IPS-NIHi7 (cell line): ENCODE results near the gene SYNE3.

ENCODE experiments used
- DNase-seq: peaks from one replicate; pipeline ENCODE4 v3.0.0; 2012; ENCODE audit warnings: mixed read lengths; ENCODE audit errors: extremely low spot score

The SYNE3 gene

DNA sequence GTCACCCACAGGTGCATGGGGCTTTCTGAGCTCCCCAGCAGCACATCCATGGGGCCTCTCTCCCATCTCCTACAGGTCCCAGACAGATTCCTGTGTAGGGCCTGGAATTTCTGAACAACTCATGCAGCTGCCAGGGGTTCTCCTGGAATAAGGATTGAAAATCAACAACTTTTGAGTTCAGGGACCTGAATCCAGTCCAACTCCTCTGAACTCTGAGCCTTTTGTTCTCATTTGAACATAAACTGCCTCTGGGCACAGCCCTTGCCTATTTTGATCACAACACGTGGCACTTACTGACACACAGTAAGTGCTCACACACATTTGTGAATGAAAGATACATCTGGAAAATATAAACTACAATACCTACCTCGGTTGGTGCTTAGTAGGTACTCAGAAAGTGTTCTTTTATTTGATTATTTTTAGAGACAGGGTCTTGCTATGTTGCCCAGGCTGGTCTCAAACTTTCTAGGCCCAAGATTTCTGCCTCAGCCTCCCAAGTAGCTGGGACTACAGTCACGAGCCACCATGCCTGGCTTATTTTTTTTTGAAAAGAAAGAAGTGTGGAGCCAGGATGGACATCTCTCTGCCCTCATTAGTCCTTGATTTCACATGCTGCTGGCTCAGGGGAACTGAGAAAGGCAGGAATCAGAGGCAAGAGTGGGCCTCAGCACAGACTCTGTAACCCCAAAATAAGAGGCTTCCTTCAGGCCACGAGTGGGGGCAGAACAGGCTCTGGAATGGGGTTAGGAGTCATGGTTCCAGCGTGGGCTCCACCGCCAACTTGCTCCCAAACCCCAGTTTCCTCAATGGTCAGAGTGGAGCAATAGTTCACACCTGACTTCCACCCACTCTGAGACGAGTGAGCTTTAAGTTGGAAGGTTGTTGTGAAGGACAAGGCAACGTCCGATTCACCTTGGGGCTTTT, 27.0 kb downstream of the SYNE3 start:
- DNase-seq = no peak

DNA sequence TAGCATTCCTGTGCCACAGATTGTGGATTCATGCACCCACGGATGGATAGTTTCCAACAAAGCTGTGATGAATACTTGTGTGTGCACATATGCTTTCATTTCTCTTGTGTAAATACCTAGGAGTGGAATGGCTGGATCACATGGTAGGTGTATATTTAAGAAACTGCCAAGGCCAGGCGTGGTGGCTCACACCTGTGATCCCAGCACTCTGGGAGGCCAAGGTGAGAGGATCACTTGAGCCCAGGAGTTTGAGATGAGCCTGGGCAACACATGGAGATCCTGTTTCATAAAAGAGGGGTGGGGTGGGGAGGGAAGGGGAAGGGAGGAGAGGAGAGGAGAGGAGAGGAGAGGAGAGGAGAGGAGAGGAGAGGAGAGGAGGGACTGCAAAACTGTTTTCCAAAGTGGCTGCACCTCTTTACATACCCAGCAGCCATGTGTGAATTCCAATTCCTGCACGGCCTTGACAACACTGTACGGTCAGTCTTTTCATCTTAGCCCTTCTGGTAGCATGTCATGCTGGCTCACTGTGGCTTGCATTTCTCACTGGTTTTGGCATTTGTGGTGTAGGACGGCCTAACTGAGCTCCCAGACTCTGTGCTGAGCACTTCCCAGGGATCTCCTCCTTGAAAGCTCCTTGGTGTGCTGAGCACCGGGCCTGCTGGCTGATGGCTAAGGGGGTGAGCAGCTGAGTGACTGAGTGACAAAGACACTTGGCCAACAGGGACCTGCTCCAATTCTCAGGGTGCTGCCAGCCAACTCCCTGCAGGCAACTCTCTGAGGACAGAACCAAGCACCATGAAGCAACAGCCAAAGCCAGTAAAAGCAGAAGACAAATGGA, 27.9 kb downstream of the SYNE3 start:
- no peak for DNase-seq

DNA sequence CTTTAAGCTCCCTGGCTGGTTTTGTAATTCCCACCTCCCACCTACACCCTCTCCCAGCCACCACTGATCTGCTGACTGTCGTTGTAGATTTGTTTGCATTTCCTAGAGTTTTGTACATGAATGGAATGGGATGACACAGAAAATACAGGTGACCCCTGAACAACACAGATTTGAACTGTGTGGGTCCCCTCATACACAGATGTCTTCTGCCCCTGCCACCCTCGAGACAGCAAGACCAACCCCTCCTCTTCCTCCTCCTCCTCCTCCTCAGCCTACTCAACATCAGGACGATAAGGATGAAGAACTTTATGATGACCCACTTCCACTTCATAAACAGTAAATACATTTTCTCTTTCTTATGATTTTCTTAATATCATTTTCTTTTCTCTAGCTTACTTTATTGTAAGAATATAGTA, 28.8 kb downstream of the SYNE3 start:
- DNase-seq = no peak

DNA sequence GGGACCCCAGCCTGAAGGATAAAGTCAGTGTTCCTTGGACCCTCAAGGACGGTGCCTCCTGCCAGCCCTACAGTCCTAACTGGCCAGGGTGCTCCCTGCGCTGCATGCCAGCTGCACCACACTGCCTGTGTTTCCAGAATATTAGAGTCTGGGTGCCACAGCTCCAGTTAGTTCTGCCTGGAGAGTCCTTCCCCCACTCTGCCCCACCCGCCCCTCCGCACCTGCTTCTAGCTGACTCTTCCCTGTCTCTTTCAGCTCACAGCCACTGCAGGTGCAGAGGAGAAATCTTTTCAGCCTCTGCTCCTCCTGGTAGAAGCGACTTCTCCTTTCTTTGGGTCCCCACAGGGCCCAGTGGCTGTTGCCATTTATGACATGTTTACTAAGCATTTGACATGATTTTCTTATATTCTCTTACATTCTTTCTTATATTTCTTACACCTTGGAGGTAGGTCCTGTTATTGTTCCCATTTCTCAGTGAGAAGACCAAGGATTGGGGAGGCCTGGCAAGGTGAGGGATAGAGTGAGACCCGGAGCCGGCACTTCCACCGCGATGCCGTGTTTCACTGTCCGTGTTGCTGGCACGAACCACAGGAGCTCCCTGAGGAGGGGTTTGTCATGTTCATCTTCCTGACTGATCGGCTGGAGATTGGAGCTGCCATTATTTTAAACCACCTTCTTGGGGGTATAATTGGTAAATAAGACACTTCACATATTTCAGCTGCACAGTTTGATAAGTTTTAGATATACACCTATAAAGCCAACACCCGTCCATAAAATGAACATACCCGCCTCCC, 29.4 kb downstream of the SYNE3 start:
- no peak for DNase-seq

DNA sequence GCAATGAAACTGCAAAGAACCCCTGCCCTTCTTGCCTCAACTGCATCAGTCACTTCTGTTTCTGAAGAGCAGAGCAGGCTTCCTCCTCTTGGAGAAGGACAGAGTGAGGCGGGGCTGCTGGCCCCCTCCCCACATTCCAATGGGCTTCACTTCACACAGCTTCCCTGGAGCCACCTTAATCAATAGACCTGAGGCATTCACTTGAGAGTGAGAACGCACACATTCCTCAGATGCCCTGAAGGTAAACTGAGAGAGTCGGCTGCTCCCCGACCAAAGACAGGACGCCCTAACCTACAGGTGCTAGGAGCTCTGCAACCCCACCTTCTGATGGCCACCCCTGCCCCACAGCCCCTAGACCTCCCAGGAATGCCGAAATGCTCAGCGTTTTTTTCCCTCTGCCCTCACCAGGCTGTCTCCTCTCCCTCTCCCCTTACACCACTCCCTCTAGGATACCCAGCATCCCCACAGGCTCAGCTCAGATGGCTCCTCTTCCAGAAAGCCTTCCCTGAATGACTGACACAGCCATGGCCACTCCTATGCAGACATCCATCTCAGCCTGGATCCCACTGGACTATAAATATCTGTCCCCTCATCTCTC, 31.1 kb downstream of the SYNE3 start:
- peak; percentile 48 for DNase-seq

DNA sequence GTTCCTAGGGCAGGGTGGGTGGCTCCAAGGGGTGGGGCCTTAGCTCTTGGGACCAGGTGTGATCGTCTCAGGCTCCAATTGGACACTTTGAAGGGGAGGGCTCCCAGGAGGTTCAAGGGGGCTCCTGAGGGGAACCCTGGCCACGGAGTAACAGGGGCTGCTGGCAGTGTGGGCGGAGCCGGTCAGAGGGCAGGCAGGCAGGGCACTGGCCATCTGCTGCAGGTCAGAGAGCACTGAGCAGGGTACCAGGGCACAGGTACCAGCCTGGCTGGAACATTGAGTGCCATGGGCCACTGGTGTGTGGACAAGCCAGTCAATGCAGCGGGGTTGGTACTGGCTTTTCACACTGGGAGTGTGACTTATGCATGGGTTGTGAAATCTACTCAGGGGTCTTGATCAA, 32.2 kb downstream of the SYNE3 start:
- DNase-seq = no peak

DNA sequence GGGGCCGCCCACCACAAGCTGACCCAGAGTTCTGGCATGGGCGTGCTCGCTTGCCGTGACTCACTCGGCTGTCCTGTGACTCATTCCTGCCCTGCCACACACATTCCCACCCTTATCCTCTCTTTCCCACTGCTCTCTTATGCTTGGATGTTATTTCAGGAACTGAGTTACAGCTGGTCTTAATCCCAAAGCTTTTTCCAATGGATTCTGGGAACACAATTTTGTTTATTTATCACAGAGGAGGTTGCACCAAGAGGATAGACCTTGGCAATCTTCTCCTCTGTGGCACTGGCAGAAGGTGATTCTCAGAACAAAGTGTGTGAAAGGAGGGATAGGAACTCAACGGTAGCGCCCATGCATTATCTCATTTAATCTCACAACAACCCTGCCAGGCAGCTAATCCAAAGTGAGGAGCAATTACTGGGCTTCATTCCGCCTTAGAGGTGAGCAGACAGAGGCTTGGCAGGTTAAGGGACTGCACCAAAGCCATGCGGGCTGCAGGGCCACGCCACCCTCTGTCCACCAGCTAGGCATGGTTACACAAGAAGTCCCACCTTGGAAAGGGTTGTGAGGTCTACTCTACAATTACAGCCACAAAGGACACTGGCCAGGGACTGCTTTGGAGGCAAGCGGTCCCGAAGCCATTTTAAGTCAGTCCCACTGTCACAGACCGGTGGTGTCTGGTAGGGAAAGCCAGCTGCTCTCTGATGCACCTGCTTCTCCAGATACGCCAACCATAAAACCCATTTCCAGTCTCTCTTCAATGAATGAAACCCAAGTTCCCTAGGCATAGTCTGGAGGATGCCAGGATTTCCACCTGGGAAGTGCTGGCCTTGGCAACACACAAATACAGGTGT, 32.9 kb downstream of the SYNE3 start:
- DNase-seq = peak; percentile 57

DNA sequence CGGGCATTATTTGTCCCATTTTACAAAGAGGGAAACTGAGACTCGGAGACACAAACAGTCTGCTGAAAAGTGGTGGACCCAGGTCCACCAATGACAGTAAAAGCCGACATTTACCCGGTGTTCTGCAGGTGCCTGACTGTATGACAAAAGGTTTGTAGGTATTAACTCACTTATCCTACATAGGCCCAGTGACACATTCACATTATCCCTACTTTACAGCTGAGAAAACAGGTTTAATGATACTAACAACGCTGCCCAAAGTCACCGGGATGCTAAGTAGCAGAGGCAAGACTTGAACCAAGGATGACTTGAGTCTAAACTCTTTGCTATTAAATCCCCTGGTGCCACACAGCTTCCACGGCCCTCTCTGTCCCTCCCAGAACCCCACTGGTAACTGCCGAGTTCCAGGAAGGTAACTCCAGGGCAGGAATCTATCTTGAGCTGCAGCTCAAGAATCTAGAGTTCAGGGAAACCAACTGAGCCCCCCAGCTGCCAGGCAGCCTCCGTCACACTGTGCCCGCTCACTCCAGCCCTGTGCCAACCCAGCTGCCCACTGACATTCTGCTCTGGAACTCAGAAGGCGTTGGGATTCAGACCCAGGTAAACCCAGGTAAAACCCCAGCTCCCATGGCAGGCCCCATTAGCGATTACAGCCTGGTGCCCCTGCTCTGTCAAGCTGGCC, 33.7 kb downstream of the SYNE3 start:
- no peak for DNase-seq

DNA sequence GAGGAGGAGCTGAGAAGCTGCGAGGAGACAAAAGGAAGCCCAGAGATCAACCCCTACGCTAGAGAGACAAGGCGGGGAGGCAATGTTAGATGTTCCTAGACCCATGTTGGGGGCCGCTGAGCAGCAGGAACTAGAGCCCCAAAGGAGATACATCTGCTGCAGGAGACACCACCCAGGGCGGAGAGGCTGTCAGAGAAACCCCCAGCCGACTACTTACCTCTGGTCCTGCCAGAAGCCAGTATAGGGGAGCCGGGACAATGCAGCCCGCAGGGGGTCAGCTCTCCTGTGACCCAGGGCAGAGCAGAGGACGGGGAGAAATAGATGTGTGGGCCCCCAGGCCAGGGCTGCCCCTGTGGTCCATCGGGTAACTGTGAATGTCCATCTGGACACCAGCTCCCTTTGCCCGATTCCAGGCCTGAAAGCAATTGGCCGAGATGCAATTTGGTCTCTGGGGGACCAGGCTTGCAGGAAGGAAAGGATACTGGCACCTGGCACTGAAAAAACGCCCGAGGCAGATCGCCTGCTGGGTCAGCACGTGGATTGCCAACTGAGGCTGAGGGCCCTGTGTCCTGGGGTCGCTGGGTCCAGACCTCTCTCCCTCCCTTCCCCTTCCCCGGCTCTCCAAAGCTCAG, 34.9 kb downstream of the SYNE3 start:
- DNase-seq = no peak

DNA sequence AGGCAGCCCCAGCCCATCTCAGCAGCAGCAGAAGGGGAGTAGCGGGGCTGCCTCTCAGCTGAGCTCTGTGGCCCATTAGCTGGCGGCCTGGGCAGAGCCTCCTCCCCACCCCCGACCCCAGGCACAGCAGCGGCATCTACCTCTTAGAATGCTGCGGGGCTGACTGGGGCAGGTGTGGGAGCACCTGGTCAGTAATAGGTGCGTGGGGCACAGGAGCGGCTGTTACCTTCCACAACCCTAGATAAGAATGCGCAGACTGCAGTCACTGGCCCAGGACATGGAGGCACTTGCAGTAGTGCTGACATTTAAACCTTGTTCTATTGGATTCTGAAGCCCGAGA, 35.6 kb downstream of the SYNE3 start:
- no peak for DNase-seq

DNA sequence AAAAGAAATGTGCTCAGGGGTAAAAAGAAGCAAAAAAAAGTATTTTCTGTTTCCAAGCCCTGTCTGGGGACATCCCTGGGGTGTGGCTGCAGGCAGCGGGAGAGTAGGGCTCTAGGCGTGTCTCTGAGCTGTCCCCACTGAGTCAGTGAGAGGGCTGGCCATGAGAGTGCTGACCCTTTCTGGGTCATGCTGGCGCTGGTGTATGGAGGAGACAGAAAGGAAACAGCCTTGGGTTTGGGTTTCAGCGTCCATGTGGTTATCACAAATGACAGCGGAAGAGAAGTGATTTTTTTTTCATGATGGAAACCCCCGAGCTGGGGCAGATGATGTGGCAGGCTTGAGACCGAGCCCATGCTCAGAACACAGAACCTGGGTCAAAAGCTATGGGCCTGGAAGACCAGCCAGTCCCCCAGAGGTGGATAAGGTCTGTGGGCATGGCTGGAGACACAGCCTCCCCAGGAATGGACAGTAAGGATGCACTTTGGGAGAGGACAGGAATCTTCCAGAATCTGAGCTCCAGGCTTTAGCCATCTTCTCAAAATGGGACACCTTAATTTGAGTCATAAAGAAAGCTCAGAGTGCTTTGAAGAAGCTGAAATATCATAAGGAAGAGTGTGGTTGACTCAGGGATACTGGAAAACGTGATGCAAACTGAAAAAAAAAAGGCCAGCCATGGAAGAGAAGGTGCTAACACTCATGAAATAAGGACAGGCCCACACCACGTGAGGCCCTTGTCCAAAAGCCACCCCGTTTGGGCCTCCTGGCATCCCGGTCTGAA, 36.2 kb downstream of the SYNE3 start:
- no peak for DNase-seq

DNA sequence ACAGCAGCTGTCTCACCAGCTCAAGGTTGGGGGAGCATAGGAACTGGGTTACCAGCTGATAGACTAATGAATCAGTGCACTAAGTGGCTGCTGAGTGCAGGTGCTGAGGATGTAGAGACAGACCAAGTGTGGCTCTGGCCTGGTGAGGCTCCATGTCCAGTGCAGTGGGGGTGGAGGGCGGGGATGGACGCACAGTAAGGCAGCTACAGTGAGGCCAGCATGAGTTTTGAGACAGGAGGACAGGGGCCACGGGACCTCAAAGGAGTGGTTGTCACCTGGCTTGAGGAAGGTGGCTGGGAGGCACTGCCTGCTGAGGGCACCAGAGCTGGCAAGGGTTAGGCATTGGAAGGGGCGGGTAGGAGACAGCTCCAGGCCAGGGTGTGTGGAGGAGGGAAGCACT, 37.0 kb downstream of the SYNE3 start:
- DNase-seq = no peak

DNA sequence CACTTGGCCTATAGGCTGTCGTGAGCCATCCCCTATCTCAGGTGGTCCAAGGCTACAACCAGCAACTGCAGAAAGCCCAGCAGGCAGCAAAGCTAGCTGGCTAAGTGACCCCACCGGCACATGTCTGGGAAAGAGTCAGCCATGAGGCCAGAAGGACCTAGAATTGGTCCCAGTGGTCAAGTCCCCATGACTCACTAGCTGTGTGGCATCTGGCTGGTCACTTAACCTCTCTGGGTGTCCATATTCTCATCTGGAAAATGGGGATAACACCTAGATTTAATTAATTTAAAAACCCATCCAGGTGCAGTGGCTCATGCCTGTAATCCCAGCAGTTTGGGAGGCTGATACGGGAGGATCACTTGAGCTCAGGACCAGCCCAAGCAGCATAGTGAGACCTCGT, 37.6 kb downstream of the SYNE3 start:
- no peak for DNase-seq

DNA sequence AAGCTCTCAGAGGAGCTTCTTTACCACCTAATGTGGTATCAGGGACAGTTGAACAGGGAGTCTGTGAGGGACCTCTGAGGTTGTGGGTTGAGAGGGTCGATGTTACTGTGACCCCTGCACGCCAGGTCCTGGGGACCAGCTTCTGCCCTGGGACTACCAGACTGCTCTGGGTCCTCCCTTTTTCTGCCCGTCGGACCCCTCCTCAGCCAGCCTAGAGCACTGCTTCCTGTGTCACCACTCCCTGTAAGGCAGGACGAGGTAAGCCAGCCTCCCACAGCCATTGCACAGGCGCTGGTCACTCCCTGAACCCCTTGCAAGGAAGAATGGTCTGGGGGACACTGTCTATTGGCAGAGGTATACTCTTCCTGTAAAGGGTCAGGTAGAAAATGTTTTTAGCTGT, 38.1 kb downstream of the SYNE3 start:
- no peak for DNase-seq

DNA sequence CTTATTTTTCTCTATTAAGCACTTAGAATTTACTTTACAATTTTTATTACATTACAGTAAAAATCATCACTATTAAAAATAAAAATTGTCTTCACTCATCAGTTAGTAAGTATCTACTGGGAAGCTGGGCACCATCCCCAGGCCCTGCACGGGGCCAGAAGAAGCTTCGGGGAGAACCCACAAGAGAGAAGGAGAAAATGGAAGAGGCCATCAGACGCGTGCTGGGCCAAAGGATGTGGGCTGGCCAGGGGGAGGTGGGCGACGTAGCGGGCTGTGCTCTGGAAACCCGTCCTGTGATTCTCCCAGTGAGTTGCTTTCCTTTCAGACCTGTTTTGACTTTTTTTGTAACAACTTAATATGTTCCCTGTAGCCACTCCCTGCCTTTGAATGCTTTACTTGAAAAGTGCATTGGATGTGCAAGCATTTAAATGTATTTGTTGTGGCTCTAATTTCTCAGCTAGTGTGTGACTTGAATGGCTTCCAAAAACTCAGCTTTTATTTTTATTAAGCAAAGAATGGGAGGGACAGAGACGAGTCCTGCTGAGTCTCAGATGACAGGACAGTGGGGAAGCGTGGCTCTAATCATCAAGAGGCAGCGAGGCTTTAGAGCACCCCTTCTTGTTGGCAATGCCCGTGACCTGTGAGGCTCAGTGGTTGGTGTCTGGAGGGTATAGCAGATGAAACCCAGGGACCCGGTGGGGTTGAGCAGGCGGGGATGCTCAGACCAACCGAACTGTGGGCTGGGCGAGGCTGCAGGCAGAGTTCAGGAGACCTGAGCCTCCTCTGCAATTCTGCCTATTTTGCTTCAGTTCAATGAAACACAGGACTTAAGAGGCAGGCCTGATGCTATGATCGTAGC, 38.8 kb downstream of the SYNE3 start:
- no peak for DNase-seq

DNA sequence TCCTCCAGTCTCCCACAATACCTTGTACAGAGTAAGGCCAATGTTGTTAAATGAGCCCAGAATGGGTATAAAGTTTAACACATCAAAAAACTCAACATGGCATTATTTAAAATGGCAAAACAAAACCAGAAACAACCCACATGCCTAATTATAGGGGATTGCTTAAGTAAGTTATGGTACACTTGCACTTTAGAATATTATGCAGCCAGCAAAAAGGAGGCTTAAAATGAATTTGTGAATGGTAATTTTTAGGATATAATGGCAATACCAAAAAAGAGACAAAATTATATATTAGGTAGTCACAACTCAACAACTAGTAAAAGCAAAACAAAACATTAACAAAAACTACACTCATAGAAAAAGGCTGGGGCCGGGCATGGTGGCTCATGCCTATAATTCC, 39.7 kb downstream of the SYNE3 start:
- DNase-seq = no peak

DNA sequence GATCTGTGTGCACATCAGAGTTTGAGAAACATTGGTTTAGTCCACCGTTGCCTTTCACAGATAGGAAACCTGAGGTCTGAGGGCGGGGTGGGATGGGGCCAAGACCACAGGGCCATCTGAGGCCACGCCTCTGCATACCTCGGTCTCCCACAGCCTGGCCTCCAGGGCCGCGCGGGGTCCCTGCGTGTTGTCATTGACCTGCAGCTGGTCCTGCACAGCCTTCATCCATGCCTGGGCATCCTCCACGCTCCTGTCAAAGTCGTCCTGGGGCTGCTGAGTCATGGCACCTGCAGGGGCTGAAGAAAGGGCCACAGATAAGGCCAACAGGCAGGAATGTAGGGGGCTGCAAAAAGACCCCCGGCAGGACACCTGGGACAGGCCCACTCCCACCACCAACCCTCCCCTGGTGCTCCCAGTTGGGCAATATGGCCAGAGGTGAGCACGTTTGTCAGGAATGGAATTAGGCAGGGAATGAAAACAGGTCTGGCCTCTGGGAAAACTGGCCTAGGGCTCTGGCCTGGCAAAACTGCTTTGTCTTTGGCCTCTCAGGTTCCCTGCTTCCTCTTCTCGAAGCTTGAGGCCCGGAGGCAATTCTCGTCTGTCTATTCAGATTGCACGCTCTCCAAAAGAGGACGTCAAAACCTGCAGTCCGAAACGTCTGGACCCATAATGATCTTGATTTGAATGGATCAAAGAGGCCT, 40.8 kb downstream of the SYNE3 start:
- no peak for DNase-seq
